Activated T-cell treated with anti-CD3 and anti-CD28 coated beads, Interleukin-2, amount 50 U/mL, for 72 hours (primary cell): ENCODE results near the gene MGAT5. TPM values are rescaled to one million over a fixed set of nuclear protein-coding genes. Genes with fewer than 3 reads are reported as not detected.

ENCODE experiments used
- ATAC-seq, 2 donors: fragments of 150-1000 bp; cut with Tn5 transposase; replicated peaks in 1 of 2; 2 replicates each; pipeline ENCODE4 v1.10.0; 2021; ENCODE audit warnings: moderate library complexity in 2 of 2, mild to moderate bottlenecking in 1 of 2
- DNase-seq, 2 donors: peaks; one replicate each; pipeline ENCODE4 v3.0.0; 2021 to 2022; ENCODE audit warnings: mixed read lengths in 1 of 2
- H3K27ac Mint-ChIP-seq: one replicate; pipeline ENCODE4 v1.8.0; 2022; ENCODE audit warnings: mild to moderate bottlenecking, moderate library complexity, mixed read lengths
- H3K27me3 Mint-ChIP-seq: one replicate; pipeline ENCODE4 v1.8.0; 2022; ENCODE audit warnings: low read depth, mixed read lengths
- H3K36me3 Mint-ChIP-seq, 2 donors: one replicate each; pipeline ENCODE4 v1.8.0; 2022; ENCODE audit warnings: mixed read lengths in 2 of 2, mild to moderate bottlenecking in 1 of 2; ENCODE audit not compliant: insufficient read depth in 2 of 2
- H3K4me1 Mint-ChIP-seq: one replicate; pipeline ENCODE4 v1.8.0; 2022; ENCODE audit warnings: low read depth, mixed read lengths
- H3K4me3 Mint-ChIP-seq, 2 donors: one replicate each; pipeline ENCODE4 v1.8.0; 2022; ENCODE audit warnings: mild to moderate bottlenecking in 2 of 2, mixed read lengths in 2 of 2, moderate library complexity in 2 of 2
- H3K9me3 Mint-ChIP-seq, 2 donors: one replicate each; pipeline ENCODE4 v1.8.0; 2022; ENCODE audit warnings: mixed read lengths in 2 of 2
- total RNA-seq, 2 donors: library from RNA; stranded (reverse); gene quantifications; one replicate each; pipeline ENCODE4 v1.2.3, GENCODE V29; 2022

Gene MGAT5, protein sequence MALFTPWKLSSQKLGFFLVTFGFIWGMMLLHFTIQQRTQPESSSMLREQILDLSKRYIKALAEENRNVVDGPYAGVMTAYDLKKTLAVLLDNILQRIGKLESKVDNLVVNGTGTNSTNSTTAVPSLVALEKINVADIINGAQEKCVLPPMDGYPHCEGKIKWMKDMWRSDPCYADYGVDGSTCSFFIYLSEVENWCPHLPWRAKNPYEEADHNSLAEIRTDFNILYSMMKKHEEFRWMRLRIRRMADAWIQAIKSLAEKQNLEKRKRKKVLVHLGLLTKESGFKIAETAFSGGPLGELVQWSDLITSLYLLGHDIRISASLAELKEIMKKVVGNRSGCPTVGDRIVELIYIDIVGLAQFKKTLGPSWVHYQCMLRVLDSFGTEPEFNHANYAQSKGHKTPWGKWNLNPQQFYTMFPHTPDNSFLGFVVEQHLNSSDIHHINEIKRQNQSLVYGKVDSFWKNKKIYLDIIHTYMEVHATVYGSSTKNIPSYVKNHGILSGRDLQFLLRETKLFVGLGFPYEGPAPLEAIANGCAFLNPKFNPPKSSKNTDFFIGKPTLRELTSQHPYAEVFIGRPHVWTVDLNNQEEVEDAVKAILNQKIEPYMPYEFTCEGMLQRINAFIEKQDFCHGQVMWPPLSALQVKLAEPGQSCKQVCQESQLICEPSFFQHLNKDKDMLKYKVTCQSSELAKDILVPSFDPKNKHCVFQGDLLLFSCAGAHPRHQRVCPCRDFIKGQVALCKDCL
- total RNA-seq = 10 to 100 TPM; 10.9 to 16.2 TPM

DNA sequence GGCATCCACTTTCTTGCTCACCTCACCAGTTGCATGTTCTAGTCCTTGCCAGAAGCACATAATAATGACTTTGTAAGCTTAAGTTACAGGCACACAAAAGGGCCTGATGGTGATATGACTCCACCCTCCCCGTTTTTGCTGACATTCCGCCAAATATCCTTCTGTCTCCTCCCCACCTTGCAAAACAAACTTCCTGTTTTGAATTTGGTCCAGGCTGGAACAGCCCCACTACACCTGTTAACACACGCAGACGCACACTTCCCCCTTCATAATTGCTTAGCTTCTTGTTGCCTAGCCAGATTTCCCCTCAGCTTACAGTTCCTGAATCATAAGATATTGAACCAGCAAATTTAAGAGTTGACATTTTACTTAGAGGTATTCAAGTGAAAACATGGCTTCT lies at the start of gene MGAT5:
MGAT5 (plus strand) TSS at position 269 of the 400 bp plus-strand sequence. CDS start 332 bp downstream, outside the sequence.
- peak within 1 kb of the TSS; percentile 27 for H3K27ac Mint-ChIP-seq
- DNase-seq (no peak), ATAC-seq (no peak)
- peaks cover 2 to 3% of the 10 kb centered on the region in 2 donors for H3K36me3 Mint-ChIP-seq
- no peaks in the 10 kb centered on the region for H3K9me3 Mint-ChIP-seq
- H3K4me1 Mint-ChIP-seq = peaks cover 89% of the 10 kb centered on the region
- H3K4me3 Mint-ChIP-seq = peak within 1 kb of the TSS; percentile 41 to 50
- no peaks in the 10 kb centered on the region for H3K27me3 Mint-ChIP-seq

DNA sequence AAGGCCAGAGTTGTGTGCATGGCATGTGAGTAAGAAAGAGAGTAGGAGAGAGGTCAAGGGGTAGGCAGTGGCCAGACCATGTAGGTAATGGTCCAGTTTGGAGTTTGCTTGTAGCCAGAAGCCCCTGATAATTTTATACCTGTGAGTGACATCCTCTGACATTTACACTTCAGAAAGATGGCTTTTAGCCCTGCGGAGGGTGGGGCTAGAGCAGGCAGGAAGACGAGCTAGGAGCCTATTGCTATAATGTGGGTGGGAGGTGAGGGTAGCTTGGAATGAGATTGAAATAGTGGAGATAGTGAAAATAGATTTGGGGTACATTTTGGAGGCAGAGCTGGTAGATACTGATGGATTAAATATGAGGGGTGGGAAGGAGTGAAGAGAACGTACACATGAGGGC lies 48.8 kb upstream of the MGAT5 start:
- Mint-ChIP-seq H3K4me3 (no peak overlapping the region), H3K4me1 (peaks cover 19% of the 10 kb centered on the region), H3K9me3 (no peaks in the 10 kb centered on the region), H3K27ac (no peak overlapping the region), H3K27me3 (no peaks in the 10 kb centered on the region), H3K36me3 (no peaks in the 10 kb centered on the region)
- DNase-seq (no peak), ATAC-seq (no peak)

DNA sequence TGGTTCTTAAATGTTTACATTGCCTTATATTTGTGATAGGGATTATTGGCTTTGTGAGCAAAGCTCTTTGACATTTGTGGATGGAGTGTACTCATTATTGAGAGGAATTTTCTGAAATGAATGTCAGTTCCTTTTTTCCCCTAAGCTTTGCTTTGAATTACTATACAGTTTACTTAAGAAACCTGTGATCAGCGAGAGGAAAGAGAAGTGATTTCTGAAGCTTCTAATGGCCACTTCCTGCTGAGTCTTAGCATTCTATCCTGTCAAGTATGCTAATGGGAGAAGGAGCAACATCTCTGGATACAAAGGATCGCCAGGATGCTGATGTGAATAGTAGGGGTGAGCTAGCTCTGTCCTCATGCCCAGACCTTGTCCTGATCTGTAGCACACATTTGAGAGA lies 47.8 kb upstream of the MGAT5 start:
- Mint-ChIP-seq H3K36me3 (no peaks in the 10 kb centered on the region), H3K4me3 (no peak overlapping the region), H3K27ac (no peak overlapping the region)

DNA sequence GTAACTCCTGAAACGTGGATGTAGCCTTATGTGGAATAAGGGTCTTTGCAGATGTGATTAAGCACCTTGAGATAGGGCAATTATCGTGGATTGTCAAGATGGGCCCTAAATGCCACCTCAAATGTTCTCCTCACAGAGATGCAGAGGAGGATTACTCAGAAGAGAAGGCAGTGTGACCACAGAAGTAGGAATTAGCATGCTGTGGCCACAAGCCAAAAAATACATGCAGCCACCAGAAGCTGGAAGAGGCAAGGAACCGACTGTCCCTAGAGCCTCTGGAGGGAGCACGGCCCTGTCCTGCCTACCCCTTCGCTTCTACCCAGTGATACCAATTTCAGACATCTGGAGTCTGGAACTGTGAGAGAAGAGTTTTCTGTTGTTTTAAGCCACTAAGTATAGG lies 47.3 kb upstream of the MGAT5 start:
- H3K9me3 Mint-ChIP-seq = no peaks in the 10 kb centered on the region
- H3K4me3 Mint-ChIP-seq = no peak overlapping the region
- no peaks in the 10 kb centered on the region for H3K27me3 Mint-ChIP-seq
- H3K27ac Mint-ChIP-seq = no peak overlapping the region
- H3K4me1 Mint-ChIP-seq = peaks cover 15% of the 10 kb centered on the region
- H3K36me3 Mint-ChIP-seq = no peaks in the 10 kb centered on the region
- peak; percentile 59 to 65 for ATAC-seq
- DNase-seq = peak in 1 of 2 donors; percentile 16

More for the DNA sequence above, 47.8 kb upstream of the MGAT5 start:
- ATAC-seq = no peak
- Mint-ChIP-seq H3K27me3 (no peaks in the 10 kb centered on the region), H3K9me3 (no peaks in the 10 kb centered on the region), H3K4me1 (peaks cover 15% of the 10 kb centered on the region)
- DNase-seq = no peak

DNA sequence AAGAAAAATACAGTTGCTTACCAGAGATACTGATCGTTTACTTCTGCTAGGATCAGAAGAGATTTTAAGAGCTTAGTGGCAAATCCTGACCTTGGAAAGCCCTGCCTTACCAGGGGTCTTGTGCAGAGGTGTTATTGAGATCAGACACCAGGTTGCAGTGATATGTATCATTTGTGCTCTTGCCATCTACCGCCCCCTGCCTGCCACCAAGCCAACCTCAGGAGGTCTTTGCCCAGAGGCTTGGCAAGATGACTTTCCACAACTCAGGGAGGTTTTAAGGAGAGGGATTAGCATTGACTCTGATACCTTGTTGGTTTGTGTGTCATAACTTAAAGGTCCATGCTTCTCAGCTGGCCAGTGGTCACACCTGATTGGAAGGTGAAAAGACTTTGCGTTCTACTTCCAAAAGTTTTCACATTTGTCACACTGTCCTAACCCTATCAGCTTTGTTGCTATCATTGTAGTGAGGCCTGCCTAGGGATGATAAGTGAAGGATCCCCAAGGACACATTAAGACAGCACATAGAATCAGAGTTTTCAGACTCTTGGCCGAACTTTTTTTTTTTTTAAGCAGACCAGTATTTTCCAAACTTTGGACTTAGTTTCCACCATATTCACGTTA lies 46.2 kb upstream of the MGAT5 start:
- Mint-ChIP-seq H3K9me3 (no peaks in the 10 kb centered on the region), H3K27ac (no peak overlapping the region)

DNA sequence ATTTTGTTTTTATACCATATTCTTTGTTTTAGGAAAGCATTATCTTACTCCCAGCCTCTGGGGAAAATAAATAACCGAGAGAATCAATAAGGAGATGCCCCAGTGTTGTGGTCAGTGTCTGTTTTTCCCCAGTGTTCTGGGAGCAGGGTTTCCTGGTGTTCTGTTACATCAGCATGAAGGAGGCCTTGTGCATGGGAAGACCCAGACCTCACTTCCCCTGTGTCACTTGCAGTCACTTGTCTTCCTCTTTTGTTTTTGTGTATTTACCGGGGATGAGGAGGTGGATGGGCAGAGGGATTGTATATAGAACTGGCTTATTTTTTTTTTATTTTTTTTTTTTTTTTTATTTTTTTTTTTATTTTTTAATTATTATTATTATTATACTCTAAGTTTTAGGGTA lies 45.0 kb upstream of the MGAT5 start:
- H3K36me3 Mint-ChIP-seq = no peaks in the 10 kb centered on the region
- no peak overlapping the region for H3K27ac Mint-ChIP-seq
- ATAC-seq = no peak

More for the DNA sequence above, 46.2 kb upstream of the MGAT5 start:
- no peaks in the 10 kb centered on the region for H3K27me3 Mint-ChIP-seq
- H3K36me3 Mint-ChIP-seq = no peaks in the 10 kb centered on the region
- peak; percentile 67 for DNase-seq
- ATAC-seq = peak; percentile 89 to 90
- H3K4me3 Mint-ChIP-seq = no peak overlapping the region
- peaks cover 10% of the 10 kb centered on the region for H3K4me1 Mint-ChIP-seq

DNA sequence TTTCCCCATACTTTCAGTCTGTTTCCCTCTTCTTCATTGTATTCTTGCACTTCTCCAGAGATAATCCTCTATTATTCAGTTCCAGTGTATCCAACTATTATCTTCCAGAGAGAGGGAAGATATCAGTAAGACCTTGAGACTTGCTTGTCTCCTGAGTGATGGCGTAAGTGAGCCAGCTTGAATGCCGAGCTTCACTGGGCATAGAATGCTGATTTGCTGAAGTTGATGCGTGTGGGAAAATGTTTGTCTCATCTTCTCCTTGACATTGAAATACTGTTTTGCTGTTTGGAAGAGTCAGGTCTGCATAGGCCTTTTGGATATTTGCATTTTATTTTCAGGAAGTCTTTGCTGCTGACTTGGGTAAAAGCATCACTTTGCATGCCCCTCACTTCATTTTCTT lies 41.1 kb upstream of the MGAT5 start:
- Mint-ChIP-seq H3K9me3 (peaks cover 0 to 5% of the 10 kb centered on the region in 2 donors), H3K27me3 (no peaks in the 10 kb centered on the region), H3K27ac (no peak overlapping the region), H3K4me1 (peaks cover 20% of the 10 kb centered on the region), H3K36me3 (peaks cover 0 to 3% of the 10 kb centered on the region in 2 donors), H3K4me3 (no peak overlapping the region)
- no peak for ATAC-seq
- no peak for DNase-seq

More for the DNA sequence above, 45.0 kb upstream of the MGAT5 start:
- DNase-seq = no peak
- no peak overlapping the region for H3K4me3 Mint-ChIP-seq
- H3K4me1 Mint-ChIP-seq = peaks cover 10% of the 10 kb centered on the region
- H3K27me3 Mint-ChIP-seq = no peaks in the 10 kb centered on the region
- H3K9me3 Mint-ChIP-seq = no peaks in the 10 kb centered on the region

DNA sequence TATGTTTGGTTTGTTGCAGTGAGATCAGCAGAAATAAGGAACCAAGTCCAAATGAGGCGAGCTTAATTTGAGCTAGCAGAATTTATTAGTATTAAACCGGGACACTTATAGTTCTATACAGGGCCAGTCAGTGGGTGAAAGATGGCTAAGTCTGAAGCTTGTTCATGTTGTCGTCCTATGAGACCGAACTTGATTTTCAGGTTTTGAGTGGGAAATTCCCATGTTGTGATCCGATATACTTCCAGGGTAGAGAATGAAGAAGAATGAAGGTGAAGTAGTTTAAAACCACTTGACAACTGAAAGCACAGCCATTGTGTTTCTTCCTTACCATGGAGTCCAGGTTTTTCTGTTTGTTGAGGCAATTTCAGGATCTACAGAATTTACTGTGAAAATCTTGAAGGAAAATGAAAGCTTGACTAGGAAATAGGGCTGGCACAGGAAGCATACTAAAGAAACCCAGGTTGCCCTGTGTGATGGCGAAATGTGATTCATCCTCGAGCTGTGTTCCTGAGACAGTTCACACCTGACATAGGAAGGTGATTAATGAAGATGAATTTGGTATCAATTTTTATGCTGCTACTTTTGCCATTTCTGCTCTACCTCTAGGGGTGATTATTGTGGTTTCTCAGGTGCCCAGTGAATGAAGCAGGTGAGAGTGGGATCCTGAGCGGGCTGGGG lies 37.6 kb upstream of the MGAT5 start:
- no peak for ATAC-seq
- H3K4me3 Mint-ChIP-seq = peak overlapping the region; percentile 70 to 80
- H3K27ac Mint-ChIP-seq = peak overlapping the region; percentile 56
- DNase-seq = no peak
- H3K27me3 Mint-ChIP-seq = no peaks in the 10 kb centered on the region
- H3K4me1 Mint-ChIP-seq = peaks cover 49% of the 10 kb centered on the region
- peaks cover 0 to 3% of the 10 kb centered on the region in 2 donors for H3K36me3 Mint-ChIP-seq
- peaks cover 0 to 5% of the 10 kb centered on the region in 2 donors for H3K9me3 Mint-ChIP-seq

DNA sequence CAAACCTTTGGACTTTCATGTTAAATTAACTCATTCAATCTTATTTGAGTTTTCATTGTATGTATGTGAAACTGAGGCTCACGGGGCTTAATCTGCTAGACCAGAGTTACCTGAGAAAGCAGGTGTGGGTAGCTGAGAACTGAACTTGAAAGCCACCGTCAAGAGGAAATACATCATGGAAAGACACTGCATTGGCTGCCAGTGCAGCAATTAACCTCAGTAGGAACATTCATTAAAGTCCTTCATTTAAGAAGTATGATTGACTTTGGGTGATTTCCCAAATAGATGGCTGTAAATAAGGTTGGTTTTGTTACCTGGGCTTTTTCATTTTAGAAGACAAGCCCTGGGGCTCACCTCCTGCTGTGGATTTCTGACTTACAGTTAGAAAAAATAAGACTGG lies 36.5 kb upstream of the MGAT5 start:
- H3K36me3 Mint-ChIP-seq = peaks cover 0 to 3% of the 10 kb centered on the region in 2 donors
- H3K4me3 Mint-ChIP-seq = peak overlapping the region; percentile 70 to 72
- no peak for ATAC-seq
- H3K9me3 Mint-ChIP-seq = peaks cover 0 to 5% of the 10 kb centered on the region in 2 donors
- peaks cover 49% of the 10 kb centered on the region for H3K4me1 Mint-ChIP-seq
- peak overlapping the region; percentile 52 for H3K27ac Mint-ChIP-seq
- no peak for DNase-seq
- no peaks in the 10 kb centered on the region for H3K27me3 Mint-ChIP-seq

DNA sequence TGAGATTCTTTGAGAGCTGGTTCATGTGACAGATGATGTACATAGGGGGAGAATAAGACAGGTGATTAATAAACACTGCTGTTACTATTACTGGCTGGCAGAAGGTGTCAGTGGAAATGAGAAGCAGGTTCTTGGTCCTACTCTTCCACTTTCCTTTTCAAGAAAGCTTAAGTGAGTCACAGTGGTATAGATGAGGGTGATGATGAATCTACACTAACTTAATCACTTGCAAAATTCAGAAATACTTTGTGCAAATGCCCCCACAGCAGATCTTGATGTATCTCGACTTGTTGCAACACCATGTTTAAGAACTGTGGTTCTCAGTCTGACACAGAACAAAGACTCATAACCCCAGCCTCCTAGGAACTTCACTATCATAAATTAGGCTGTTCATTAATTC lies 35.9 kb upstream of the MGAT5 start:
- DNase-seq = peak; percentile 41 to 54
- H3K27me3 Mint-ChIP-seq = no peaks in the 10 kb centered on the region
- peak overlapping the region; percentile 52 for H3K27ac Mint-ChIP-seq
- peak overlapping the region; percentile 70 to 72 for H3K4me3 Mint-ChIP-seq
- H3K4me1 Mint-ChIP-seq = peaks cover 49% of the 10 kb centered on the region
- ATAC-seq = peak; percentile 94 to 95
- peaks cover 0 to 3% of the 10 kb centered on the region in 2 donors for H3K36me3 Mint-ChIP-seq
- peaks cover 0 to 5% of the 10 kb centered on the region in 2 donors for H3K9me3 Mint-ChIP-seq

DNA sequence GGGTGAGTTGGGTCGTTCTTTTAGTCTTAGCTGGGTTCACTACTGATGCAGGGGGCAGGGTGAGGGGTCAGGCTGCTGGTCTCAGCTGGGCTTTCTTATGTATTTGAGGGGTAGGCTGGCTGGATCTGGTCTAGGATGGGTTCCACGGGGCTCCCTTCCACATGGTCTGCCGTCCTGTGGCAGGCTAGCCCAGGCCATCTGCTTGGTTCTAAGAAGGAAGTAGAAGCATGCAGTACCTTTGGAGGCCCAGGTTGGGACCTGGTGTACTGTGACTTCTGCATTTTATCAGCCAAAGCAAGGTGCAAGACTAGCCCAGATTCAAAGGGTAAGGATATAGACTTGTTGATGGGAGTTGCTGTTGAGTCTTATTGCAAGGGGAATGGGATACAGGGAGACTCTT lies 35.5 kb upstream of the MGAT5 start:
- ATAC-seq (no peak), DNase-seq (no peak)
- H3K27ac Mint-ChIP-seq = peak overlapping the region; percentile 52
- no peaks in the 10 kb centered on the region for H3K27me3 Mint-ChIP-seq
- H3K36me3 Mint-ChIP-seq = peaks cover 0 to 3% of the 10 kb centered on the region in 2 donors
- H3K4me3 Mint-ChIP-seq = peak overlapping the region; percentile 70 to 72
- H3K4me1 Mint-ChIP-seq = peaks cover 49% of the 10 kb centered on the region
- peaks cover 0 to 5% of the 10 kb centered on the region in 2 donors for H3K9me3 Mint-ChIP-seq

DNA sequence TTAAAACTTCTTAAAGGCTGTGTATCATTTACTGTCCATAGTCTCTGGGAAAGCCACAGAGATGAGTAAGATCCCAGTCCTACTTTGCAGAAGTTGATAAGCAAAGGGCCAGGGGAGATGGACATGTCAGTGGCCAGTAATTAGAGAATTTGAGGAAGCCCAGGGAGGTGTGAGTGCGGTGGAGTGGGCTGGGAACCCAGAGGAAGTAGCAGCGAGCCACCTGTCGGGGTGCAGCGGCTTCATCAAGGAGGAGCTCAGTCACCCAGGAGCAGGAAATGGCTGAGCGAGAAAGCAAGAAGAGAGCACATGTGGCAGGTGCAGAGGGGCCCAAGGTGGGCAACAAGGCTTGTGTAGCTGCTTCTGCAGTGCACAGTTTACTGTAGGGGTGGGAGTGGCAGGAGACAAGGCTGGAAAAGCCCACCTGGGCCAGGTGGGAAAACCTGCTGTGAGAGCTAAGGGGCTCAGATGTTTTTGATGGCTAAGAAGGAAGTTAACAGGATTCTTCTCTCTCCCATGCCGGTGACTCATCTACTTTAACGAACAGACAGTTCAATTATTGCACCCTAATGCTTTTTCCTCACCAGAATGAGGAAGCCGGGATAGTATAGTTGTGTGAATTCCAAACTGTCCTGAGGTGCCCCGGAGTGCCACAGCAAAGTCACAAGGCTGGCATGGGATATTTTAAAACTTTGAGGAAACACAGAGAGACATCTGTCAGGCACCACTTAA lies 34.8 kb upstream of the MGAT5 start:
- Mint-ChIP-seq H3K9me3 (peaks cover 0 to 5% of the 10 kb centered on the region in 2 donors), H3K27ac (peak overlapping the region; percentile 16), H3K36me3 (peaks cover 0 to 3% of the 10 kb centered on the region in 2 donors), H3K27me3 (no peaks in the 10 kb centered on the region), H3K4me1 (peaks cover 55% of the 10 kb centered on the region), H3K4me3 (peak overlapping the region; percentile 70 to 72)
- peak; percentile 33 to 42 for DNase-seq
- ATAC-seq = no peak
